IMR-90 (cell line): ENCODE measurements around the gene UNK. TPM values are rescaled to one million over a fixed set of nuclear protein-coding genes. Genes with fewer than 3 reads are reported as not detected.

Source experiments
- ATAC-seq: fragments of 200-7000 bp; cut with Tn5 transposase; 2 replicates; pipeline ENCODE4 v1.9.1; 2020; ENCODE audit warnings: low read depth, mild to moderate bottlenecking, moderate library complexity
- BruUV-seq: library from RNA; stranded (reverse); fragments of 400-500 nt; replicated peaks from 2 replicates; lab custom pipeline; 2021; lab: Mats Ljungman, UMichigan
- CTCF ChIA-PET: fragments of 300-600 bp; formaldehyde crosslinking; extraction: SDS; loops from one replicate; lab custom pipeline; 2021; ENCODE audit warnings: antibody characterized with exemption; lab: Yijun Ruan, JAX
- POLR2A ChIA-PET: fragments of 300-600 bp; sonication (Branson Sonifier 250); formaldehyde crosslinking; loops from one replicate; lab custom pipeline; 2022; ENCODE audit warnings: antibody characterized with exemption; ENCODE audit not compliant: unreplicated experiment; lab: Charles Lee
- DNase-seq: peaks from one replicate; pipeline ENCODE4 v3.0.0; 2013
- H2AFZ ChIP-seq: replicated peaks from 2 replicates; pipeline ENCODE3; 2013; ENCODE audit warnings: low read length, mild to moderate bottlenecking; ENCODE audit not compliant: poor library complexity
- H2AK5ac ChIP-seq: 2 replicates; pipeline ENCODE4 v1.6.1; 2013; ENCODE audit warnings: low read depth, low read length, inconsistent platforms
- H2AK9ac ChIP-seq: replicated peaks from 2 replicates; pipeline ENCODE3; 2013; ENCODE audit warnings: mild to moderate bottlenecking, low read depth, low read length, moderate library complexity; ENCODE audit not compliant: poor library complexity
- H2BK120ac ChIP-seq: 2 replicates; pipeline ENCODE4 v1.6.1; 2013; ENCODE audit warnings: low read depth, low read length, inconsistent platforms
- H2BK15ac ChIP-seq: 3 replicates; pipeline ENCODE4 v1.6.1; 2013; ENCODE audit warnings: low read depth, low read length, inconsistent platforms
- H2BK20ac ChIP-seq: 2 replicates; pipeline ENCODE4 v1.6.1; 2013; ENCODE audit warnings: low read depth, mild to moderate bottlenecking, inconsistent platforms, low read length, moderate library complexity
- H2BK5ac ChIP-seq: 2 replicates; pipeline ENCODE4 v1.6.1; 2013; ENCODE audit warnings: mild to moderate bottlenecking, low read depth, low read length, inconsistent platforms; ENCODE audit not compliant: poor library complexity, severe bottlenecking
- H3K14ac ChIP-seq: replicated peaks from 2 replicates; pipeline ENCODE4 v1.6.1; 2013; ENCODE audit warnings: low read depth, low read length, inconsistent platforms
- H3K18ac ChIP-seq: 2 replicates; pipeline ENCODE4 v1.6.1; 2013; ENCODE audit warnings: low read depth, low read length, control low read depth
- H3K23ac ChIP-seq: 2 replicates; pipeline ENCODE4 v1.6.1; 2013; ENCODE audit warnings: low read depth, low read length, inconsistent platforms
- H3K27ac ChIP-seq: 2 replicates; pipeline ENCODE4 v1.5.1; 2013; ENCODE audit warnings: mild to moderate bottlenecking, control low read depth, low read length; ENCODE audit not compliant: insufficient read depth
- H3K27me3 ChIP-seq: 2 replicates; pipeline ENCODE4 v1.6.1; 2013; ENCODE audit warnings: low read length; ENCODE audit not compliant: control insufficient read depth, insufficient read depth
- H3K36me3 ChIP-seq: 2 replicates; pipeline ENCODE4 v1.6.1; 2013; ENCODE audit warnings: low read length, mixed read lengths; ENCODE audit not compliant: control insufficient read depth, insufficient read depth
- H3K4ac ChIP-seq: 2 replicates; pipeline ENCODE4 v1.6.1; 2013; ENCODE audit warnings: low read depth, low read length, inconsistent platforms
- H3K4me1 ChIP-seq: 2 replicates; pipeline ENCODE4 v1.6.1; 2013; ENCODE audit warnings: low read length, mixed read lengths; ENCODE audit not compliant: control insufficient read depth, insufficient read depth
- H3K4me2 ChIP-seq: 2 replicates; pipeline ENCODE4 v1.6.1; 2013; ENCODE audit warnings: low read depth, mild to moderate bottlenecking, control low read depth, low read length, moderate library complexity
- H3K4me3 ChIP-seq: 2 replicates; pipeline ENCODE4 v1.5.1; 2013; ENCODE audit warnings: low read depth, mild to moderate bottlenecking, control low read depth, low read length, moderate library complexity; ENCODE audit not compliant: insufficient read depth
- H3K56ac ChIP-seq: 2 replicates; pipeline ENCODE4 v1.6.1; 2013; ENCODE audit warnings: low read length, inconsistent platforms; ENCODE audit not compliant: insufficient read depth; ENCODE audit errors: extremely low read depth
- H3K79me1 ChIP-seq, 2 experiments: 2 replicates each; pipeline ENCODE4 v1.6.1; 2013; ENCODE audit warnings: low read length in 2 of 2, inconsistent platforms in 1 of 2, low read depth in 1 of 2
- H3K9ac ChIP-seq: 2 replicates; pipeline ENCODE4 v1.6.1; 2013; ENCODE audit warnings: low read depth, low read length, control low read depth
- H3K9me1 ChIP-seq: 2 replicates; pipeline ENCODE4 v1.6.1; 2013; ENCODE audit warnings: low read length, inconsistent platforms; ENCODE audit not compliant: insufficient read depth
- H3K9me3 ChIP-seq: 2 replicates; pipeline ENCODE4 v1.6.1; 2013; ENCODE audit warnings: low read length; ENCODE audit not compliant: control insufficient read depth, insufficient read depth
- H4K20me1 ChIP-seq: 2 replicates; pipeline ENCODE4 v1.6.1; 2013; ENCODE audit warnings: low read length, inconsistent platforms; ENCODE audit not compliant: insufficient read depth
- H4K5ac ChIP-seq: 2 replicates; pipeline ENCODE4 v1.6.1; 2013; ENCODE audit warnings: mild to moderate bottlenecking, low read depth, low read length, control low read depth
- H4K8ac ChIP-seq, 2 experiments: 2 replicates each; pipeline ENCODE4 v1.6.1; 2013; ENCODE audit warnings: low read depth in 2 of 2, low read length in 2 of 2, control low read depth in 1 of 2, inconsistent platforms in 1 of 2
- H4K91ac ChIP-seq: 2 replicates; pipeline ENCODE4 v1.6.1; 2013; ENCODE audit warnings: low read depth, low read length, inconsistent platforms; ENCODE audit not compliant: insufficient read depth
- CEBPB ChIP-seq: IDR thresholded peaks from 2 replicates; pipeline ENCODE4 v1.6.1; 2012; ENCODE audit warnings: low read depth, low read length, improper control_type of control experiment
- CHD1 ChIP-seq: IDR thresholded peaks from 2 replicates; pipeline ENCODE4 v1.6.1; 2012; ENCODE audit warnings: low read depth, low read length, improper control_type of control experiment
- MAFK ChIP-seq: IDR thresholded peaks from 2 replicates; pipeline ENCODE4 v1.6.1; 2012; ENCODE audit warnings: low read depth, low read length, improper control_type of control experiment
- MXI1 ChIP-seq: IDR thresholded peaks from 2 replicates; pipeline ENCODE4 v1.6.1; 2012; ENCODE audit warnings: low read depth, mild to moderate bottlenecking, low read length, moderate library complexity, borderline replicate concordance
- NFE2L2 ChIP-seq: fragments of 150-350 bp; IDR thresholded peaks from 2 replicates; pipeline ENCODE4 v1.6.1; 2016; ENCODE audit warnings: low read depth, mild to moderate bottlenecking, low read length
- POLR2A ChIP-seq: IDR thresholded peaks from 2 replicates; pipeline ENCODE4 v1.6.1; 2012; ENCODE audit warnings: mild to moderate bottlenecking, low read depth, low read length
- RAD21 ChIP-seq: IDR thresholded peaks from 2 replicates; pipeline ENCODE4 v1.6.1; 2012; ENCODE audit warnings: low read length, improper control_type of control experiment
- RCOR1 ChIP-seq: IDR thresholded peaks from 2 replicates; pipeline ENCODE4 v1.6.1; 2012; ENCODE audit warnings: mild to moderate bottlenecking, low read length, improper control_type of control experiment; ENCODE audit not compliant: insufficient replicate concordance
- USF2 ChIP-seq: fragments of 150-350 bp; IDR thresholded peaks from 2 replicates; pipeline ENCODE4 v1.6.1; 2017; ENCODE audit warnings: mild to moderate bottlenecking, antibody characterized with exemption, low read length, low read depth
- WGBS, 2 experiments: methylation state at CpG; one replicate each; pipeline versions ENCODE4 v1.1.5 to v1.1.7; 2013; ENCODE audit warnings: missing lambda C conversion rate in 2 of 2; ENCODE audit not compliant: insufficient read length in 1 of 2; ENCODE audit errors: extremely low coverage in 2 of 2; 5-methylcytosine and 5-hydroxymethylcytosine counted together
- dilution Hi-C: fragments of 300-500 bp; cut with HindIII; formaldehyde crosslinking; loops from one replicate; pipeline ENCODE4 v1.14.3; 2018; ENCODE audit warnings: low sequenced_read_pairs; ENCODE audit not compliant: unreplicated experiment
- in situ Hi-C: fragments of 300-500 bp; cut with MboI; formaldehyde crosslinking; loops from 3 replicates; pipeline ENCODE4 v1.14.3; 2019; ENCODE audit warnings: low sequenced_read_pairs, inconsistent platforms, mixed read lengths
- intact Hi-C: fragments of 100-400 bp; cut with micrococcal nuclease; formaldehyde crosslinking; loops from 2 replicates; pipeline ENCODE4 v1.10.0; 2022
- polyA plus RNA-seq, 3 experiments: library from polyadenylated mRNA; depleted of rRNA; stranded (reverse); fragments of >200 nt; gene quantifications; 2 replicates each; pipeline ENCODE4 v1.2.3, GENCODE V29; 2012; ENCODE audit warnings: low replicate concordance in 1 of 3
- total RNA-seq: library from RNA; depleted of rRNA; stranded (reverse); fragments of >200 nt; gene quantifications from 2 replicates; pipeline ENCODE4 v1.2.3, GENCODE V29; 2012

Gene UNK
- total and polyA plus RNA-seq, 2 of the 4 experiments (the other 2 are of a cell fraction), result 15.4 to 17.3 TPM

- H3K27ac ChIP-seq, result no peak overlapping the region
- no peak for TF ChIP-seq CHD1
- peak; percentile 27; the same call in 1 of the 2 replicates for TF ChIP-seq MAFK
- no peak for TF ChIP-seq RAD21
- TF ChIP-seq MXI1, result no peak
- no peak for TF ChIP-seq POLR2A
- TF ChIP-seq NFE2L2, result no peak
- no peak for TF ChIP-seq USF2
- TF ChIP-seq CEBPB, result no peak
- TF ChIP-seq RCOR1, result no peak
- no peak overlapping the region for H2BK5ac ChIP-seq
- no peak overlapping the region for H3K56ac ChIP-seq
- no peak overlapping the region for H3K14ac ChIP-seq
- H2AK9ac ChIP-seq, result no peak overlapping the region
- peaks cover 24% of the 10 kb centered on the region for H4K20me1 ChIP-seq
- peaks cover 14 to 48% of the 10 kb centered on the region in 2 experiments; a peak in 3 of 4 replicates for H3K79me1 ChIP-seq
- no peak overlapping the region for H4K91ac ChIP-seq
- H3K4me2 ChIP-seq, result no peak overlapping the region
- no peak overlapping the region for H2BK20ac ChIP-seq
- ATAC-seq, result no peak
- in situ Hi-C loops (no loop called here), intact Hi-C loops (no loop called here), dilution Hi-C loops (no loop called here)
- H3K36me3 ChIP-seq, result peaks cover 40% of the 10 kb centered on the region
- no peak overlapping the region for H3K23ac ChIP-seq
- no peaks in the 10 kb centered on the region for H3K9me3 ChIP-seq
- H4K5ac ChIP-seq, result no peak overlapping the region
- ChIA-PET CTCF (no interaction called here), POLR2A (no interaction called here)
- no peak overlapping the region for H2AK5ac ChIP-seq
- H3K4me3 ChIP-seq, result no peak overlapping the region
- H3K9me1 ChIP-seq, result peaks cover 18% of the 10 kb centered on the region; the same call in 1 of the 2 replicates
- no peak overlapping the region for H3K18ac ChIP-seq
- no peak overlapping the region for H2BK120ac ChIP-seq
- no TSS peak for BruUV-seq
- no peak overlapping the region for H3K4ac ChIP-seq
- no peak for DNase-seq
- peaks cover 7% of the 10 kb centered on the region for H3K4me1 ChIP-seq
- H3K27me3 ChIP-seq, result no peaks in the 10 kb centered on the region
- WGBS, 2 experiments, result 100% methylated on average over 3 of the region's 7 CpGs; no CpG with 5 or more reads in 1 of the 2 experiments
- H3K9ac ChIP-seq, result no peak overlapping the region
- H2AFZ ChIP-seq, result no peak overlapping the region
- no peak overlapping the region for H4K8ac ChIP-seq
- no peak overlapping the region for H2BK15ac ChIP-seq
Measured at GRCh38 chr17:75811174-75811573, 26.6 kb downstream of the UNK start.
